ENCODE data around the gene STRN3. TPM values are rescaled to one million over a fixed set of nuclear protein-coding genes. Genes with fewer than 3 reads are reported as not detected.
"Not testable (repeated sequence)": the region's sequence is repeated elsewhere in the genome, so short reads cannot be mapped to it uniquely, and the experiment has no call there.

Gene STRN3
- total RNA-seq, 1 donor from 2014 or later, result 48.9 TPM

- Histone ChIP-seq H3K4me3 (no peak overlapping the region), H3K4me1 (peaks cover 6% of the 10 kb centered on the region), H3K27ac (no peak overlapping the region), H3K36me3 (no peaks in the 10 kb centered on the region), H3K9me3 (no peaks in the 10 kb centered on the region), H3K27me3 (no peaks in the 10 kb centered on the region)
- intact Hi-C loops (cut with DNase I), result no loop called here
- no peak for DNase-seq (ENCODE audit: extremely low spot score in 2 of 2)
- no peak for TF ChIP-seq POLR2A (IDR thresholded peaks at IDR 0.05)
- TF ChIP-seq, protein P1, sequence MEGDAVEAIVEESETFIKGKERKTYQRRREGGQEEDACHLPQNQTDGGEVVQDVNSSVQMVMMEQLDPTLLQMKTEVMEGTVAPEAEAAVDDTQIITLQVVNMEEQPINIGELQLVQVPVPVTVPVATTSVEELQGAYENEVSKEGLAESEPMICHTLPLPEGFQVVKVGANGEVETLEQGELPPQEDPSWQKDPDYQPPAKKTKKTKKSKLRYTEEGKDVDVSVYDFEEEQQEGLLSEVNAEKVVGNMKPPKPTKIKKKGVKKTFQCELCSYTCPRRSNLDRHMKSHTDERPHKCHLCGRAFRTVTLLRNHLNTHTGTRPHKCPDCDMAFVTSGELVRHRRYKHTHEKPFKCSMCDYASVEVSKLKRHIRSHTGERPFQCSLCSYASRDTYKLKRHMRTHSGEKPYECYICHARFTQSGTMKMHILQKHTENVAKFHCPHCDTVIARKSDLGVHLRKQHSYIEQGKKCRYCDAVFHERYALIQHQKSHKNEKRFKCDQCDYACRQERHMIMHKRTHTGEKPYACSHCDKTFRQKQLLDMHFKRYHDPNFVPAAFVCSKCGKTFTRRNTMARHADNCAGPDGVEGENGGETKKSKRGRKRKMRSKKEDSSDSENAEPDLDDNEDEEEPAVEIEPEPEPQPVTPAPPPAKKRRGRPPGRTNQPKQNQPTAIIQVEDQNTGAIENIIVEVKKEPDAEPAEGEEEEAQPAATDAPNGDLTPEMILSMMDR (IDR thresholded peaks at IDR 0.05), result no peak
- no peak for TF ChIP-seq POLR2AphosphoS5 (IDR thresholded peaks at IDR 0.05; ENCODE audit: insufficient read depth in 1 of 2, low read depth in 1 of 2)
Observed at GRCh38 chr14:31006703-31007102, 19.5 kb downstream of the STRN3 start.

DNA sequence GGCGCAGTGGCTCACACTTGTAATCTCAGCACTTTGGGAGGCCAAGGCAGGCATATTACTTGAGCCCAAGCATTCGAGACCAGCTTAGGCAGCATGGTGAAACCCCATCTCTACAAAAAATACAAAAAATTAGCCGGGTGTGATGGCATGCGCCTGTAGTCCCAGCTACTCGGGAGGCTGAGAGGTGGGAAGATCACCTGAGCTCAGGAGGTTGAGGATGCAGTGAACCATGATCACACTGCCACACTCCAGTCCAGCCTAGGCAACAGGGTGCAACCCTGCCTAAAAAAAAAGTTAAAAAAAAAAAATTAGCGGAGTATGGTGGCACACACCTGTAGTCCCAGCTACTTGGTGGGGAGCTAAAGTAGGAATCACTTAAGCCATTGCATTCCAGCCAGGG is 22.2 kb downstream of the STRN3 start:
- H3K27me3 ChIP-seq; H3K36me3 ChIP-seq; H3K4me1 ChIP-seq; H3K9me3 ChIP-seq; H3K4me3 ChIP-seq; H3K27ac ChIP-seq; DNase-seq (ENCODE audit: extremely low spot score in 2 of 2); intact Hi-C loops (cut with DNase I): not testable (repeated sequence)

DNA sequence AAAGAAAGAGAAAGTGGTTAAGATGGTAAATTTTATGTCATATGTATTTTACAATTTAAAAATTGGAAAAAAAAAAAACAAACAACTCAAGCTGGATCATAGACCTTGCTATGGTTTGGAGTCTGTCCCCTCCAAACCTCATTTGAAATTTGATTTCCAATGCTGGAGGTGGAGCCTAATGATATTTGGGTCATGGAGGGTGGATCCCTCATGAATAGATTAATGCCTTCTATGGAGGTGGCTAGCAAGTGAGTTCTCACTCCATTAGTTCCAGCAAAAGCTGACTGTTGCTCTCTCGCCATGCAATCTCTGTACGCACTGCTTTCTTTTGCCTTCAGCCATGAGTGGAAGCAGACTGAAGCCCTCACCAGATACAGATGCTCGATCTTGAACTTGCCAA is 22.9 kb downstream of the STRN3 start:
- Histone ChIP-seq H3K4me1 (peaks cover 6% of the 10 kb centered on the region), H3K36me3 (no peaks in the 10 kb centered on the region), H3K9me3 (peaks cover 3% of the 10 kb centered on the region), H3K27me3 (no peaks in the 10 kb centered on the region), H3K27ac (no peak overlapping the region), H3K4me3 (no peak overlapping the region)
- TF ChIP-seq POLR2A (IDR thresholded peaks at IDR 0.05), result no peak
- TF ChIP-seq POLR2AphosphoS5 (IDR thresholded peaks at IDR 0.05; ENCODE audit: insufficient read depth in 1 of 2, low read depth in 1 of 2), result no peak
- TF ChIP-seq, protein P1 (IDR thresholded peaks at IDR 0.05), result no peak
- no peak for DNase-seq (ENCODE audit: extremely low spot score in 2 of 2)
- intact Hi-C loops (cut with DNase I), result no loop called here

GRCh38 chr14:31001339-31001658 is 24.9 kb downstream of the STRN3 start:
- Histone ChIP-seq H3K9me3 (peaks cover 7% of the 10 kb centered on the region), H3K36me3 (no peaks in the 10 kb centered on the region), H3K27me3 (no peaks in the 10 kb centered on the region), H3K4me1 (peaks cover 4% of the 10 kb centered on the region), H3K4me3 (no peak overlapping the region), H3K27ac (no peak overlapping the region)
- intact Hi-C loops (cut with DNase I), result no loop called here
- TF ChIP-seq POLR2A (IDR thresholded peaks at IDR 0.05) (no peak), POLR2AphosphoS5 (IDR thresholded peaks at IDR 0.05; ENCODE audit: insufficient read depth in 1 of 2, low read depth in 1 of 2) (no peak)
- TF ChIP-seq, protein P1 (IDR thresholded peaks at IDR 0.05), result no peak
- no peak for DNase-seq (ENCODE audit: extremely low spot score in 2 of 2)

DNA sequence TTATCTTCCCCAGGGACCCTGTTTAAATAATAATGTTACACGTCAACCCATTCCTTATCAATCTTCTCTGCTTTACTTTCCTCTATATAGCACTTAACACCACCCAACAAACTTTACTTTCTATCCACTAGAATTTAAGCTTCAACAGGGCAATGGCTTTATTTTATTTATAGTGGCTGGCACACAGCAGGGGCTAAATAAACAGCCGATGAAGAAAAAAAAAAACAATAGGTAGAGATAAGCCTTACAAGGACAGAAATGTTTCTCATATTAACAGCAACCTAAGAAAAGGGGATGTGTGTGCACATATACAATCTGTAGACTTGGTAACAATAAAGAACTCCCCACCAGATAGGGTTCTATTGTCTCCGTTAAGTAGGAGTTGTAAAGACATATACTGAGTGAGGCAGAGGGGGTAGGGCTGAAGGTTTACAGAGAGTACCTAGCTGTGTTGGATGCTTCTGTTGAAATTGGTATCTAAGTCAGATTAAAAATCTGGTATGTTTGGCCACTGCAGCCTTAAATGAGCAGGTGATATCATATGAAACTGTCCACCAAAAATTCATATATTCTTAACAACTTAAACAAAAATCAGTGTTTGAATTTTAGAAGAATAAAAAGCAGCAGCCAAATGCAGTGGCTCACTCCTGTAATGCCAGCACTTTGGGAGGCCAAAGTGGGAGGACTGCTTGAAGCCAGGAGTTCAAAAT is 25.4 kb downstream of the STRN3 start:
- no peak for TF ChIP-seq POLR2AphosphoS5 (IDR thresholded peaks at IDR 0.05; ENCODE audit: insufficient read depth in 1 of 2, low read depth in 1 of 2)
- TF ChIP-seq POLR2A (IDR thresholded peaks at IDR 0.05), result no peak
- no peak overlapping the region for H3K4me3 ChIP-seq
- no peak for DNase-seq (ENCODE audit: extremely low spot score in 2 of 2)
- no peaks in the 10 kb centered on the region for H3K27me3 ChIP-seq
- H3K27ac ChIP-seq, result no peak overlapping the region
- H3K4me1 ChIP-seq, result peaks cover 8% of the 10 kb centered on the region
- no peaks in the 10 kb centered on the region for H3K36me3 ChIP-seq
- intact Hi-C loops (cut with DNase I), result no loop called here
- peaks cover 7% of the 10 kb centered on the region for H3K9me3 ChIP-seq

DNA sequence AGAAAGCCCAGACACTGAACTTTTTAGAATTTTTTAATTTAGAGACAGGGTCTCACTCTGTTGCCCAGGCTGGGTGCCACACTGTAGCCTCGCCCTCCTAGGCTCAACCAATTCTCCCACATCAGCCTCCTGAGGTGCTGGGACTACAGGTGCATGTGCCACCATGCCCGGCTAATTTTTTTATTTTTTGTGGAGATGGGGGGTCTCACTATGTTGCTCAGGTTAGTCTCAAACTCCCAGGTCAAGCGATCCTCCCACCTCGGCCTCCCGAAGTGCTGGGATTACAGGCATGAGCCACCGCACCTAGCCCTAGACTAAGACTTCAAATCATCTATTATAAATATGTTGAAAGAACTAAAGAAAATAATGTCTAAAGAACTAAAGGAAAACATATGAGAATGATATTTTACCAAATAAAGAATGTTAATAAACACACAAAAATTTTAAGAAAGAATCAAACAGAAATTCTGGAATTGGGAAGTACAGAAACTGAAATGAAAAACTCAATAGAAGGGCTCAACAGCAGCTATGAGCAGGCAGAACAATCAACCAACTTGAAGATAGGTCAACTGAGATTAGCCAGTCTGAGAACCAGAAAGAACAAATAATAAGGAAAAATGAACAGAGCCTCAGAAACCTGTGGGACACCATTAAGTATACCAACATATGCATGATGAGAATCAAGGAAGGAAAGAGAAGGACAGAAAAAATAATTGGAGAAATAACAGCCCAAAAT is 27.0 kb downstream of the STRN3 start:
- H3K9me3 ChIP-seq, result peaks cover 7% of the 10 kb centered on the region
- DNase-seq (ENCODE audit: extremely low spot score in 2 of 2), result no peak
- no peaks in the 10 kb centered on the region for H3K36me3 ChIP-seq
- H3K27ac ChIP-seq, result no peak overlapping the region
- H3K4me1 ChIP-seq, result peaks cover 22% of the 10 kb centered on the region
- intact Hi-C loops (cut with DNase I), result no loop called here
- no peak overlapping the region for H3K4me3 ChIP-seq
- no peaks in the 10 kb centered on the region for H3K27me3 ChIP-seq
- TF ChIP-seq, protein P1 (IDR thresholded peaks at IDR 0.05), result no peak
- TF ChIP-seq POLR2AphosphoS5 (IDR thresholded peaks at IDR 0.05; ENCODE audit: insufficient read depth in 1 of 2, low read depth in 1 of 2) (no peak), POLR2A (IDR thresholded peaks at IDR 0.05) (no peak)

All from vagina (tissue), 2 donors.